DND-41 (cell line): Measurements from ENCODE around the gene TMA7B.
"Not testable (repeated sequence)": the region's sequence is repeated elsewhere in the genome, so short reads cannot be mapped to it uniquely, and the experiment has no call there.

Source experiments
- CTCF ChIP-seq: IDR thresholded peaks from 2 replicates; pipeline ENCODE4 v1.5.1; 2012; ENCODE audit warnings: borderline replicate concordance, low read length, moderate library complexity, mild to moderate bottlenecking; ENCODE audit not compliant: poor library complexity, severe bottlenecking; ENCODE audit errors: extremely low read depth
- EZH2 ChIP-seq: IDR thresholded peaks from 3 replicates; pipeline ENCODE4 v1.6.1; 2012; ENCODE audit warnings: borderline replicate concordance, low read depth, mild to moderate bottlenecking, moderate library complexity, low read length, inconsistent platforms; ENCODE audit not compliant: severe bottlenecking

- peak; percentile 44 for TF ChIP-seq CTCF
- TF ChIP-seq EZH2, result not testable (repeated sequence)
Observed at GRCh38 chr22:39951603-39952293, 8.4 kb upstream of the TMA7B start.
